LNCAP (cell line): ENCODE data around the gene KIAA0040.

Experiments used
- TF ChIP-seq, protein P1 (sequence below): fragments of 450-650 bp; IDR thresholded peaks from 2 replicates; pipeline ENCODE4 v1.5.1; 2017; ENCODE audit warnings: mild to moderate bottlenecking

Gene KIAA0040

DNA sequence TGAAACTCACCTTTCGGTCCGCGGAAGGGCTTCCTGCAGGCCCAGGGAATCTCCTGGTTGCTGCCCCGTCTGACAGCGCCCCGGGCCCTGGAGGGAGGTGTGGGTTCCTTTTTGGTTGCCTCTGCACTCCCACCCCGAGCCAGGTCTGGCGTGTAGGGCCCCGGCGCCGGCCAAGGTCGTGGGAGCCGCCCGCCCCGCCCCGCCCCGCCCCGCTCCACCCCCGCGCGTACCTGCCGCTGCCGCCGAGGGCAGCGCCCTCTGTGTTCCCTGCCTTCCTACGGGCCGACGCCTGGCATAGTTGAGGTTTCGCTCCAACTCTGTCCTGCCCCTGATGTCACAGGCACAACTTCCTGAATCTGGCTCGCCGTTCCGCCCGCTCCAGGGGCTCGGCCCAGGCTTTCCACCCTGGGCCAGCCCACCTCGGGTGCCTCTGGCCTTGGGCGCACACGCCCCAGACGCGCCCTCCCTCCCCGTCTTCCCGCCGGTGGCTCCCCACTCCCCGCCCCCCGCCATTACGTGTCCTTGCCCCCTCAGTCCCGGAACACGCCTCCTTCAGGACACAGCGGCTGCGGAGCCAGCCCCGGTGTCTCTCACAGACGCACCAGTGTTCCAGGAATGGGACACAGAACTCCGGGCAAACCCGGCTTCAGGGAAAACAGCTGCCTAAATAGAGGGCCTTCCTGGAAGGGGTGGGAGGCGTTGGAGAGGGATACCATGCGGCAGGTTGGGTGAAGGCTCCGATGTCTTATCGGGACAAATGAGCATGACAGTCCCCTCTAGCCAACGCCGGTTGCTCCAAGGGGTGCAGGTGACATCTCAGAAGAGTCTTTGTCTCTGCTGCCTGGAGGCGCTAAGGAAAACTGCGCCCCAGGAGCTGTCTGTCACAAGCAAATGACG, at the start of gene KIAA0040:
KIAA0040 (minus strand) TSS at position 147 of the 897 bp plus-strand sequence. CDS start 31,763 bp downstream, outside the sequence.
- TF ChIP-seq, protein P1, sequence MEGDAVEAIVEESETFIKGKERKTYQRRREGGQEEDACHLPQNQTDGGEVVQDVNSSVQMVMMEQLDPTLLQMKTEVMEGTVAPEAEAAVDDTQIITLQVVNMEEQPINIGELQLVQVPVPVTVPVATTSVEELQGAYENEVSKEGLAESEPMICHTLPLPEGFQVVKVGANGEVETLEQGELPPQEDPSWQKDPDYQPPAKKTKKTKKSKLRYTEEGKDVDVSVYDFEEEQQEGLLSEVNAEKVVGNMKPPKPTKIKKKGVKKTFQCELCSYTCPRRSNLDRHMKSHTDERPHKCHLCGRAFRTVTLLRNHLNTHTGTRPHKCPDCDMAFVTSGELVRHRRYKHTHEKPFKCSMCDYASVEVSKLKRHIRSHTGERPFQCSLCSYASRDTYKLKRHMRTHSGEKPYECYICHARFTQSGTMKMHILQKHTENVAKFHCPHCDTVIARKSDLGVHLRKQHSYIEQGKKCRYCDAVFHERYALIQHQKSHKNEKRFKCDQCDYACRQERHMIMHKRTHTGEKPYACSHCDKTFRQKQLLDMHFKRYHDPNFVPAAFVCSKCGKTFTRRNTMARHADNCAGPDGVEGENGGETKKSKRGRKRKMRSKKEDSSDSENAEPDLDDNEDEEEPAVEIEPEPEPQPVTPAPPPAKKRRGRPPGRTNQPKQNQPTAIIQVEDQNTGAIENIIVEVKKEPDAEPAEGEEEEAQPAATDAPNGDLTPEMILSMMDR: no peak

DNA sequence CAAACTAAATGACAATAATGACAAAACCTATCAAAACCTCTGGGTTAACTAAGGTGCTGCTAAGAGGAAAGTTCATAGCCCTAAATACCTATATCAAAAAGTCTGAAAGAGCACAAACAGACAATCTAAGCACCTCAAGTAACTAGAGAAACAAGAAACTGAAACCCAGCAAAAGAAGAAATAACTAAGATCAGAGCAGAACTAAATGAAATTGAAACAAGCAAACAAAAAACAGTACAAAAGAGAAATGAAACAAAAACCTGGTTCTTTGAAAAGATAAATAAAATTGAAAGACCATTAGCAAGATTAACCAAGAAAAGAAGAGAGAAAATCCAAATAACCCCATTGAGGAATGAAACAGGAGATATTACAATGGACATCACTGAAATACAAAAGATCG, 44.8 kb upstream of the KIAA0040 start:
- TF ChIP-seq, protein P1: no peak

DNA sequence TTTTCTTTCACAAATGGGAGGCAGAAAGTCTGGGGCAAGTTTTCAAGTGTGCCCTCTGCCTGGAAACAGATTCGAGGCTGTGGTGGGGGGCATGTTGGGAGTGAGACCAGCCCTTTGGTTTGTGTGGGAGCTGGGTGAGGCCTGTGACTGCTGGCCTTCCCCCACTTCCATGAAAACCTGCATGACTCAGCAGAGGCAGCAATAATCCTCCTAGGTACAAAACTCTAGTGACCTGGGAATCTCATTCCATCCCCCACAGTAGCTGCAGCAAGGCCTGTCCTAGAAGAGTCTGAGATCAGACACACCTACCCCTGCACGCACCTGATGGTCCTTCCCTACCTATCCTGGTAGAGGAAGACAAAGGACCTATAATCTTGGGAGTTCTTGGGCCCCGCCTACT, 42.1 kb upstream of the KIAA0040 start:
- TF ChIP-seq, protein P1: no peak

DNA sequence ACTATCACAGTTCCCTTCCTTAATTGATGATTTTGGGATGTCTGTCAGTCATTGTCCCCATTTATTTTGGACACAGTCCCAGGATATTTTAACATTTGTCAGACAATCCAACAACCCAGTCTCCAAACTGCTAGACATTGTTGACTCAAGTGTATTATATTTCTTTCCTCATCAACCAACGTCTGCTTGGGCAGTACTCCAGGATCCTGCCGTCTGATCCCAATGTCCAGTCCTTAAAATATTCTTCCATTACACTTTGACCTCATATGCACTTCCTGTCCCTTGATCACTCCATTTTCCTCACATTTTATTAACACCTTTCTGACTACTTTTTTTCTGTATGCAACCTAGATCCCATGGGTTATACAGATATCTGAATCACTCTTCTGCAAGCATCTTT, 39.8 kb upstream of the KIAA0040 start:
- TF ChIP-seq, protein P1: no peak

DNA sequence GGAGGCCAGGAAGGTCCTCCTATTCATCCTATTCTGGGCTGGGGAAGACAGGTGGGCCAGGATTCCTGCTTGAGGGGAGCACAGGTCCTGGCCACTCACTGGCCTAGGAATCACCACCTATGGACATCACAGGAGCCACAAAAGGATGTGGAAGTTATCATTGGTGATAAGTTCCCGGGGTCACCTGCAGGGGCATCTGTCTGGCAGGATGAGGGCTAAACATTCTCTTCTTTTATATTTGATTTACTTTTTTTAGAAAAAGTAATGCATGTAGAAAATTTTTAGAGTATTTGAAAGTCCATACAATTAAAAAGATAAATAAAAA, 33.2 kb upstream of the KIAA0040 start:
- TF ChIP-seq, protein P1: no peak

DNA sequence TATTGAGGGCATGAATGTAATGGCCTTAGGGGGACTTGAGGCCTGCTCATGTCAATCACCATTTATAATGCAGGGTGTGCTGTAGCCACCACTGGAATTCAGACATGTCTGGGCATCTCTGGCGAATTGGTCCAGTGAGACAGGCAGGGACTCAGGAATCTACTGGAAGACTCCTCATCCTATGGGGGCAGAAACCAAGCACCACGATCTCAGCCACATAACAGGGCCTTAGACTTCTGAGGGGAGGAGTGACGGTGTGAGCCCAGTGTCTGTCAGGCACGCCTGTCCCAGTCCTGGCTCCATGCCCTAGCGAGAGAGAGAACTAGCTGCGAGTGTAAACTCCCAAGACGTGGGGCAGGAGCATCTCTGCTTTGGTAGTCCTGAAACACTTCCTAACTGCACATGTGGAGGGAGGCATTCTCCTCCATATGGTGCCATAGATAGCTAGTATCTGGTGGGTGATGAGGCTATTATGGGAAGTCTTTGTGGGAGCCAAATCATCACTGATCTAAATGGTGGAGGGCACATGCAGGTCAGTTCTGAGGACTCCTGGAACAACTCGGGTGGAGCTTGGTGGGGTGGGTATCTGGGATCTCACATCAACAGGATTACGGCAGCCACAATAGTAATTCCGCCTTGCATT, 29.8 kb upstream of the KIAA0040 start:
- TF ChIP-seq, protein P1: no peak

DNA sequence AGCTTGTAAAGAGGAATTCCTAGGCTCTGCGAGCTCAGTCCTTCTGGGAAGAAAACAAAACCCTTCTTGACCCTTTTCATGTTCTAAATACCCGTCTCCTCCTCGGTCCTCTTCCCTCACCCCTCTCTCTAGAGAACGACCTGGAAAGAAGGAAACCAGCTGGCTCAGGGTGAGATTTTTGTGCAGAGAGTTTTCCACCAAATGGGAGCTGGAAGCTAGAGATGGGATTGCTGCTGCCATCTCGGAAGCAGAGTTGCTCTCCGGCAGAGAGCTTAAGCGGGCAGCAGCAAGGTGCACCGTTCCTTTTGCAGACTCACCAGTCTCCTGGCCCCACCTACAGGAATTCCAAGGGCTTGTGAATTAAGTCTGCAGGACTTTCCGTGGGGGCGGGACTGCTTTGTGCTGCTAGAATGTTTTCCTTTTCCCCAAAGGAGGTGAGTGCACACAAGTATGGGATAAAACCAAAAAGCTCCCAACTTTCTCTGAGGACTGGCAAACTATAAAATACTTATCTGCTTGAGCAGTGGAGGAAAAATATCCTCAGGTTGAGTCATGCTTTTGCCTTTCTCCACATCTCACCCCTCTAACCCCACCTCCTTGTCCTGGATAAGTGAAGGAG, 29.1 kb upstream of the KIAA0040 start:
- TF ChIP-seq, protein P1: no peak
